OCI-LY1 (cell line): Measurements from ENCODE around the gene TNS3.

Experiments used
- CTCF ChIP-seq: fragments of 200-600 bp; sonication (generic), shearing (Covaris generic); IDR thresholded peaks from 2 replicates; pipeline ENCODE4 v1.5.1; 2017; ENCODE audit warnings: mild to moderate bottlenecking, antibody characterized with exemption, low read length, moderate library complexity, mixed read lengths
- EZH2 ChIP-seq: fragments of 200-600 bp; sonication (generic), shearing (Covaris generic); IDR thresholded peaks from 2 replicates; pipeline ENCODE4 v1.8.0; 2017; ENCODE audit warnings: borderline replicate concordance, mixed run types, mild to moderate bottlenecking, antibody characterized with exemption, low read length, moderate library complexity, mixed read lengths

GRCh38 chr7:47271749-47272148 lies 310.2 kb downstream of the TNS3 start:
- no peak for TF ChIP-seq CTCF
- no peak for TF ChIP-seq EZH2
